NT2/D1 (cell line): ENCODE results near the gene ANKRD53.

Experiments used
- SUZ12 ChIP-seq: IDR thresholded peaks from 2 replicates; pipeline ENCODE4 v1.6.1; 2011; ENCODE audit not compliant: insufficient read length, insufficient read depth; ENCODE audit errors: extremely low read depth
- YY1 ChIP-seq: IDR thresholded peaks from 2 replicates; pipeline ENCODE4 v1.6.1; 2011; ENCODE audit not compliant: insufficient read length, insufficient read depth
- ZNF274 ChIP-seq: IDR thresholded peaks from 2 replicates; pipeline ENCODE4 v1.6.1; 2011; ENCODE audit warnings: mild to moderate bottlenecking, low read depth, low read length

DNA sequence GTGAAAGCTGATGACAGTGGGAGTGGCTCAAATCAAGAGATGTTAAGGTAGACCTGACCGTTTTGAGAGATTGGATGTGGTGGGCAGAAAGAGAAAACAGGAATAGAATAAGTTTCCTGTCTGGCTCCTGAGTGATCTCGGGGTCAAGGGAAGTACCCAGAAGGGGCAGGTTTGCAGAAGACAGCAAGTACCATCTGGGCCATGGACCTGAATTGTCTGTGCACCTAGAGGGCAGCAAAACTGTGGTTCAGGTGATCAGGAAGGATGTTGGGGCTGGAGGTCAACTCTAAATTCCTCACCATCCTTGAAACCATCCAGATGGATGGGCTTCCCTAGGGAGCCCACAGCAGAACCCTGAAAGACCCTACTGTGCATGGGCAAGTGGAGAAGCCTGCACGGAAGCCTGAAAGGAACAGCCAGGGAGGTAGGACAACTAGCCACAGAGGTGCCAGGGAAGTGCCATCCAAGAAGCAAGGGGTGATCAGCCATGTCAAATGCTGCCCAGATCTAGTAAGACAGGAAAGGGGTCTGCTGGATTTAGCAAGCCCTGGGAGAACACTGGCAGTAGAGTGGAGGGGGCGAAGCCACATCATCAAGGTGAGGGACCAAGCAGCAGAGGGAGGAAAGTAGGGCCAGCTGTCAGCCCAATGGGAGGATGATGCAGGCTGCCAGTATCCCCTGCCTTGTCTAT is 8.2 kb downstream of the ANKRD53 start:
- TF ChIP-seq YY1: no peak
- no peak for TF ChIP-seq SUZ12
- TF ChIP-seq ZNF274: no peak
